Measurements from ENCODE around the gene ERLEC1. TPM values are rescaled to one million over a fixed set of nuclear protein-coding genes. Genes with fewer than 3 reads are reported as not detected.

The ERLEC1 gene
- total RNA-seq, 4 donors from 2014 or later = 54.1 to 138 (median 83.2) TPM

DNA sequence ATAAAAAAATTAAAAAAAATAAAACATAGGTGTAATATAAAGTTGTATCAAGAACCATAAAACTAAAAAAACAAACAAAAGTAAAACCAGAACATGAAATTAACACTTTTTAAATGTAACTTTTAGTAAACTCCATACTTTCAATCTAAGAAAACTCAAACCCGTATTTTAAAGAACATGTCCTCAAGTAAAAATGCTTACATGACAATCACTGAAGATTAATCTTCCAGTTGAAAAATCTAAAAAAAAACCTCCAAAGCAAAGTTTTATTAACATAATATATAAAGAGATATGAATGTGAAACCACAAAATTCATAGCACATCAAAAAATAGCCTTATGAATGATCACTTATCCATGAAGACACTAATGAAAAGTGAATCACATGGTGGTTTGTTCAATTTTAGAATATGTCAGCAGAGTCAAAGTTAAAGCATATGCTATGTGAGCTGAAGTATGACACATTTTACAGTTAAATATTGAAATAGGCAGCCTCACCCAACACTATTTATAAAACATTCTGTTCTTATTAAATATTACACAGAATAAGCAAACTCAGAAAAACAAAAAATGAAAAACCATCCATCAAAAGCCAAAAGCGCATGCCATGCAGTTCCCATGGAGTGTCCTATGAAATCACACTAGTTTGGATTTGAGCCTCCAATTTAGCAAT lies 42.3 kb upstream of the ERLEC1 start:
- Histone ChIP-seq H3K4me1 (no peaks in the 10 kb centered on the region), H3K4me3 (replicated peaks in 1 of 3) (no peak overlapping the region), H3K36me3 (peaks cover 0 to 5% of the 10 kb centered on the region in 2 donors), H3K9me3 (no peaks in the 10 kb centered on the region), H3K27ac (no peak overlapping the region), H3K27me3 (no peaks in the 10 kb centered on the region)
- intact Hi-C loops (cut with DNase I) = no loop called here
- TF ChIP-seq, protein P1, sequence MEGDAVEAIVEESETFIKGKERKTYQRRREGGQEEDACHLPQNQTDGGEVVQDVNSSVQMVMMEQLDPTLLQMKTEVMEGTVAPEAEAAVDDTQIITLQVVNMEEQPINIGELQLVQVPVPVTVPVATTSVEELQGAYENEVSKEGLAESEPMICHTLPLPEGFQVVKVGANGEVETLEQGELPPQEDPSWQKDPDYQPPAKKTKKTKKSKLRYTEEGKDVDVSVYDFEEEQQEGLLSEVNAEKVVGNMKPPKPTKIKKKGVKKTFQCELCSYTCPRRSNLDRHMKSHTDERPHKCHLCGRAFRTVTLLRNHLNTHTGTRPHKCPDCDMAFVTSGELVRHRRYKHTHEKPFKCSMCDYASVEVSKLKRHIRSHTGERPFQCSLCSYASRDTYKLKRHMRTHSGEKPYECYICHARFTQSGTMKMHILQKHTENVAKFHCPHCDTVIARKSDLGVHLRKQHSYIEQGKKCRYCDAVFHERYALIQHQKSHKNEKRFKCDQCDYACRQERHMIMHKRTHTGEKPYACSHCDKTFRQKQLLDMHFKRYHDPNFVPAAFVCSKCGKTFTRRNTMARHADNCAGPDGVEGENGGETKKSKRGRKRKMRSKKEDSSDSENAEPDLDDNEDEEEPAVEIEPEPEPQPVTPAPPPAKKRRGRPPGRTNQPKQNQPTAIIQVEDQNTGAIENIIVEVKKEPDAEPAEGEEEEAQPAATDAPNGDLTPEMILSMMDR (IDR thresholded peaks at IDR 0.05) = no peak
- no peak for TF ChIP-seq POLR2A (IDR thresholded peaks at IDR 0.05)
- WGBS, 2 donors = 87 to 92% methylated on average over 2 of the region's 2 CpGs
- DNase-seq = no peak

DNA sequence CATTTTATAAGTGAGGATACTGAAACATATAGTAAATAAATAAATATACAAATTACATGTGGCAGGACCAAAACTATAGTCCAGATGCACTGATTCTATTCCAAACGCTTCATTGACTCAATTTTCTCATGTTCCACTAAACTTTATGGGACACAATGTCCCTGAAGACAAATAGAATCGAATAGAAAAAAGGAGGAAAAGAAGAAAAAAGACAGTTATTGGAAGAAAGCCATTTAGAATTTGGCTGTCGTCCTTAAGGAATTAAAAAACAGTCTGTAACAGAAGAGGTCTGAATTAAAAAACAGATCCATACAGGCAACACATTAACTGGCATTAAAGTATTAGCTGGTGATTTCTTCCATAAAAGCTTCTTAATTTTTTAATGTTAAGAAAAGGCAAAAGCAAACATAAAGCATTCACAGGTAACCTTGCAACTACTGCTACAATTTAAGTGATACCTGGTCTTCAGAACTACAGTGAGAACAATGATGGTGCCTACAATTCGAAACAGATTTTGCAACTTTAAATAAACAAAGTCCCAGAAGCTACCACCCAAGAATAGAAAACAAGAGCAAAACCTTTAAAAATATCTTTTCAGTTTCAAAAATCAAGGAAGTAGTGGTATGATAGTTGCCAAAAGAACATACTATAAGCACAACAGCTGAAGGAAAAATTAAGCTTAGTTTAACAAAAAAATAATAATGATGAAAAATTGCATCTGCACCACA lies 36.6 kb upstream of the ERLEC1 start:
- 73 to 77% methylated on average over 4 of the region's 4 CpGs for WGBS, 2 donors
- no peak overlapping the region for H3K4me3 ChIP-seq (replicated peaks in 1 of 3)
- no peak overlapping the region for H3K27ac ChIP-seq
- H3K36me3 ChIP-seq = peaks cover 0 to 5% of the 10 kb centered on the region in 2 donors
- intact Hi-C loops (cut with DNase I) = no loop called here
- no peaks in the 10 kb centered on the region for H3K27me3 ChIP-seq
- no peak for TF ChIP-seq POLR2A (IDR thresholded peaks at IDR 0.05)
- TF ChIP-seq, protein P1 (IDR thresholded peaks at IDR 0.05) = no peak
- no peaks in the 10 kb centered on the region for H3K9me3 ChIP-seq
- no peaks in the 10 kb centered on the region for H3K4me1 ChIP-seq
- no peak for DNase-seq

DNA sequence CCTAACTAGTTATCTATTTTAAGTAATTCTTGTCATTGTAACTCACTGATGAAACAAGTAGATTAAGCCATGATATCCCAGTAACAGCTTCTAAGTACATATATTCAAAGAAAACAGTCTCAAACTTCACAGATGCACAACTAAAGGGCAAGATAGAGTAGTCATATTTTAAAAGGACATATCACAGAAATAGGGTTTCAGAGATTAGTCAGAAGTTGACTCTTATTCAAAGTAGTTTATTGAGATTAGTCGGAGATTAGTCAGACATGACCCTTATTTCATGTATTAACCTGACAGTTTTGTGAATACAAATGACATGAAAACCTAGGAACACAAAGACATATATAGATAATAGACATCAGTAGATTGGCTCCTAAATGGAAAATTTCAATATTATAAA lies 35.1 kb upstream of the ERLEC1 start:
- H3K27ac ChIP-seq = no peak overlapping the region

DNA sequence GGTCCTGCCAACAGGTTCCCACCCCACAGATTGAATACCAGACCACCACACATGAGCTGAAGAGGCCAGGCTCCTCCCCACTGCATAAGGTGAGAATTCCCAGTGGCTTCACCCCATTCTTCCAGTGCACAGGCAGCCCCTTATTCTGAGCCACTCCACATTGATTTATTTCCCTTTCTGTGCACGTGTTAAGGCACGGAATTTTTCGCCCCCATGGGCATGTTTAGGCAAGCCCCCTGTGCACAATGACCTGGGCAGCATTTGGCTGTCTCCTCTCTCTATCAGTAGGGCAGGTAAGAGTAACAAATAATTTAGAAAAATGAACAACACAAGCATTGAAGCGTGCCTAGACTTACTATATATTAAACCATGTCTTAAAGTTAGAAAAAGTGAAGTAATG lies 34.5 kb upstream of the ERLEC1 start:
- Histone ChIP-seq H3K4me3 (replicated peaks in 1 of 3) (no peak overlapping the region), H3K27me3 (no peaks in the 10 kb centered on the region), H3K9me3 (no peaks in the 10 kb centered on the region), H3K4me1 (no peaks in the 10 kb centered on the region), H3K36me3 (peaks cover 0 to 5% of the 10 kb centered on the region in 2 donors), H3K27ac (no peak overlapping the region)
- no peak for TF ChIP-seq POLR2A (IDR thresholded peaks at IDR 0.05)
- TF ChIP-seq, protein P1 (IDR thresholded peaks at IDR 0.05) = no peak
- 93 to 94% methylated on average over 4 of the region's 4 CpGs for WGBS, 2 donors
- DNase-seq = no peak
- intact Hi-C loops (cut with DNase I) = no loop called here

More for the DNA sequence above, 35.1 kb upstream of the ERLEC1 start:
- Histone ChIP-seq H3K4me3 (replicated peaks in 1 of 3) (no peak overlapping the region), H3K9me3 (no peaks in the 10 kb centered on the region), H3K36me3 (peaks cover 0 to 5% of the 10 kb centered on the region in 2 donors), H3K4me1 (no peaks in the 10 kb centered on the region), H3K27me3 (no peaks in the 10 kb centered on the region)
- TF ChIP-seq, protein P1 (IDR thresholded peaks at IDR 0.05) = no peak
- no peak for TF ChIP-seq POLR2A (IDR thresholded peaks at IDR 0.05)
- DNase-seq = no peak
- intact Hi-C loops (cut with DNase I) = no loop called here
- WGBS, 2 donors = 83 to 89% methylated on average over 1 of the region's 1 CpG

DNA sequence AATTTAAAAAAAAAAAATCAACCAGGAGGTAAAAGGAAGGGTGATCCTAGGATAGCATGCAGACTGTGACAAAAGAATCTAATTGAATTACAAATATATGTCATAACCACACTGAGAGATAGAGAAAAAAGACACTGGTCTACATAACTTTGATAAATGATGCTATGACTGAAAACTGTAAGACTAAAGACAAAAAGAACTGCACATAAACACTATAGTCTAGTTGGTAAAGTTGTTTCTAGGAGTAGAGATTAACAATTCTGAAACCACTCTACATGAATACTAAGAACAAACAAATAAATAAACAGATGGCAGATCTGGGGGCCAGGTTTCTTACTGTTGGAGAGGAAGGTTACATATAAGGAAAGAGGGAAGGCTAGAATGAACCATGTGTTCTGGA lies 33.8 kb upstream of the ERLEC1 start:
- H3K9me3 ChIP-seq = no peaks in the 10 kb centered on the region
- intact Hi-C loops (cut with DNase I) = no loop called here
- H3K4me1 ChIP-seq = no peaks in the 10 kb centered on the region
- no peak for DNase-seq
- no peak overlapping the region for H3K4me3 ChIP-seq (replicated peaks in 1 of 3)
- H3K36me3 ChIP-seq = peaks cover 0 to 1% of the 10 kb centered on the region in 2 donors
- TF ChIP-seq, protein P1 (IDR thresholded peaks at IDR 0.05) = no peak
- H3K27me3 ChIP-seq = no peaks in the 10 kb centered on the region
- no peak overlapping the region for H3K27ac ChIP-seq

Measured in thyroid gland (tissue), 4 donors.